ENCODE results near the gene SPTBN4.

Gene SPTBN4

DNA sequence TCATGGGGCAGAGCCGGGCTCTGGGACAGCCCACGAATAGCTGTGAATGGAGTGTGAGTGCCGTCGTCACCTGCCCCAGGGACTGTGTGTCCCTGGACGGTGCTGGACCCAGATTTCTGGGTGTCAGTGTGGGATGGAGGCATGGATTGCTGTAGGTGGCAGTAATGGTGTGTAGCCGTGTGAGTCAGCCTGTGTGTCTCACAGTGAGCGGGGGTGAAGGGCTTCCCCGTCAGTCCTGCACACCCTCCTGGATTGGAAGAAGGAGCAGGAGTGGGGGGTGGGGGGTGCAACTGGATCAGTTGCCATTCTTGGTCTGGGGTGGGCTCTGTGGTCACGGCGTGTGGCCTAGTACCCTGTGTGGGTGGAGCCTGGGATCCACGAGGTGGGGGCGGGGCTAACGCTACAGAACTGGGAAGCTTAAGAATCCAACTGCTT, 127.9 kb downstream of the SPTBN4 start (continued):
- TF ChIP-seq ZNF645 (tag by site-specific recombination; IDR thresholded peaks at IDR 0.05) (no peak), ZNF624 (tag by site-specific recombination; IDR thresholded peaks at IDR 0.05) (no peak), HOXA7 (CRISPR knock-in tag; IDR thresholded peaks at IDR 0.05; ENCODE audit: borderline replicate concordance) (no peak), BCL6B (tag by site-specific recombination; IDR thresholded peaks at IDR 0.05) (no peak), ZBTB1 (tag by site-specific recombination; IDR thresholded peaks at IDR 0.05) (no peak)
- TF ChIP-seq, protein P1, sequence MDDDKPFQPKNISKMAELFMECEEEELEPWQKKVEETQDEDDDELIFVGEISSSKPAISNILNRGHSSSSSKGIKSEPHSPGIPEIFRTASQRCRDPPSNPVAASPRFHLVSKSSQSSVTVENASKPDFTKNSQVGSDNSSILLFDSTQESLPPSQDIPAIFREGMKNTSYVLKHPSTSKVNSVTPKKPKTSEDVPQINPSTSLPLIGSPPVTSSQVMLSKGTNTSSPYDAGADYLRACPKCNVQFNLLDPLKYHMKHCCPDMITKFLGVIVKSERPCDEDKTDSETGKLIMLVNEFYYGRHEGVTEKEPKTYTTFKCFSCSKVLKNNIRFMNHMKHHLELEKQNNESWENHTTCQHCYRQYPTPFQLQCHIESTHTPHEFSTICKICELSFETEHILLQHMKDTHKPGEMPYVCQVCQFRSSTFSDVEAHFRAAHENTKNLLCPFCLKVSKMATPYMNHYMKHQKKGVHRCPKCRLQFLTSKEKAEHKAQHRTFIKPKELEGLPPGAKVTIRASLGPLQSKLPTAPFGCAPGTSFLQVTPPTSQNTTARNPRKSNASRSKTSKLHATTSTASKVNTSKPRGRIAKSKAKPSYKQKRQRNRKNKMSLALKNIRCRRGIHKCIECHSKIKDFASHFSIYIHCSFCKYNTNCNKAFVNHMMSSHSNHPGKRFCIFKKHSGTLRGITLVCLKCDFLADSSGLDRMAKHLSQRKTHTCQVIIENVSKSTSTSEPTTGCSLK (tag by site-specific recombination; IDR thresholded peaks at IDR 0.05), result no peak
- TF ChIP-seq, protein P2, sequence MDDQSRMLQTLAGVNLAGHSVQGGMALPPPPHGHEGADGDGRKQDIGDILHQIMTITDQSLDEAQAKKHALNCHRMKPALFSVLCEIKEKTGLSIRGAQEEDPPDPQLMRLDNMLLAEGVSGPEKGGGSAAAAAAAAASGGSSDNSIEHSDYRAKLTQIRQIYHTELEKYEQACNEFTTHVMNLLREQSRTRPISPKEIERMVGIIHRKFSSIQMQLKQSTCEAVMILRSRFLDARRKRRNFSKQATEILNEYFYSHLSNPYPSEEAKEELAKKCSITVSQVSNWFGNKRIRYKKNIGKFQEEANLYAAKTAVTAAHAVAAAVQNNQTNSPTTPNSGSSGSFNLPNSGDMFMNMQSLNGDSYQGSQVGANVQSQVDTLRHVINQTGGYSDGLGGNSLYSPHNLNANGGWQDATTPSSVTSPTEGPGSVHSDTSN (CRISPR knock-in tag; IDR thresholded peaks at IDR 0.05), result no peak

DNA sequence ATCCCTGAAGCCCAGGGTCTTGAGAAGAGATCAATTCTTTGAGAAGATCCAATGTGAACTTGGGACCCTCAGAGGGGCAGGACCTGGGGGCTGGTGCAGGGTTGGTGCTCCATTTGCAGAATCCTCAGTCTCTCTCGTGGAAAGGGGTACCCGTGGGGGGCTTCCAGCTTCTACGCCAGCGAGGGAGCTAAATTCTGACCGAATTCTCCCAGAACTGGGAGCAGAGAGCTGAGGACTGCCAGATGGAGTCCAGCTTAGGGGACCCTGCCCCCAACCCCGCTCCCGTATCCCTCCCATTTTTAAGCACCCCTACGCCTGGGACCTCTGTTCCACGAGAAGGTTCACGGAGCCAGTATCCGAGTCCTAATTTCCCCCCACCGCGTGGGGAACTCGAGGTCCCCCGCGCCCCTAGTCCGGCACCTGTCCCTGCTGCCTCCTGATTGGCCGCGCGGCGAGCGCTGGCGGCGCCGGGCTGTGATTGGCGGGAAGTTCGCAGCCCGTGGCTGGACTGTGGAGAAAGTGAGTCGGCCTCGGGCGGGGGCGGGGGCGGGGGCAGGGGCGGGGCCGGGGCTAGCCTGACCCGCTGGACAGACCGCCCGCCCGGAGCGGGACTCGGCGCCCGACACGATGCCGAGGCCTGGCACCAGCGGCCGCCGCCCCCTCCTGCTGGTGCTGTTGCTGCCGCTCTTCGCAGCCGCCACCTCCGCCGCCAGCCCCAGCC, 130.0 kb downstream of the SPTBN4 start:
- Histone ChIP-seq H3K4me1 (ENCODE audit: control insufficient read depth, insufficient read depth, low read length) (peaks cover 42% of the 10 kb centered on the region), H3K27ac (ENCODE audit: extremely low read depth, low read depth, low read length) (no peak overlapping the region), H3K36me3 (ENCODE audit: control insufficient read depth in 2 of 2, insufficient read depth in 1 of 2, low read length in 2 of 2) (no peaks in the 10 kb centered on the region; a peak in 1 of 3 replicates), H3K9me3 (ENCODE audit: control insufficient read depth, insufficient read depth, low read depth, low read length) (no peaks in the 10 kb centered on the region), H3K4me3 (ENCODE audit: low read depth, low read length) (no peak overlapping the region)
- CTCF ChIA-PET, result interaction anchor here (0.7 to 20.7 kb wide), 12 partner anchors 8 to 181 kb away, joined by 3 to 470 read pairs (median 18); partner anchors contain the start of gene BLVRB
- POLR2A ChIA-PET, result interaction anchor here (0.9 to 1.2 kb wide), 2 partner anchors 26 to 47 kb away, joined by 4 to 6 read pairs; no protein-coding TSS in a partner anchor
- TF ChIP-seq ZBTB48 (tag by site-specific recombination; IDR thresholded peaks at IDR 0.05) (peak; percentile 35; the same call in 1 of the 2 replicates), SALL2 (tag by site-specific recombination; IDR thresholded peaks at IDR 0.05; ENCODE audit: borderline replicate concordance) (no peak), IKZF3 (tag by site-specific recombination; IDR thresholded peaks at IDR 0.05) (no peak), ZNF292 (tag by site-specific recombination; IDR thresholded peaks at IDR 0.05; ENCODE audit: borderline replicate concordance, low read depth) (no peak), ZNF132 (tag by site-specific recombination; IDR thresholded peaks at IDR 0.05; ENCODE audit: borderline replicate concordance) (no peak), ZNF214 (tag by site-specific recombination; IDR thresholded peaks at IDR 0.05; ENCODE audit: borderline replicate concordance) (no peak), SETDB1 (IDR thresholded peaks at IDR 0.05; ENCODE audit: insufficient read length, low read length) (no peak), ZBTB20 (tag by site-specific recombination; IDR thresholded peaks at IDR 0.05) (no peak), ZXDB (tag by site-specific recombination; IDR thresholded peaks at IDR 0.05) (no peak), ZSCAN16 (tag by site-specific recombination; IDR thresholded peaks at IDR 0.05) (no peak), ZNF404 (tag by site-specific recombination; IDR thresholded peaks at IDR 0.05) (no peak), YY2 (tag by site-specific recombination; IDR thresholded peaks at IDR 0.05) (no peak), HOXC10 (CRISPR knock-in tag; IDR thresholded peaks at IDR 0.05) (no peak), ZNF121 (tag by site-specific recombination; IDR thresholded peaks at IDR 0.05) (no peak), KLF17 (tag by site-specific recombination; IDR thresholded peaks at IDR 0.05) (no peak), ZNF677 (tag by site-specific recombination; IDR thresholded peaks at IDR 0.05) (no peak), ZFHX2 (tag by site-specific recombination; conservative IDR thresholded peaks at IDR 0.05) (no peak), ZNF792 (tag by site-specific recombination; IDR thresholded peaks at IDR 0.05) (no peak), ZBTB21 (tag by site-specific recombination; IDR thresholded peaks at IDR 0.05) (0 out of 2 replicates have a peak, but pooled peaks have one; percentile 9), ZSCAN5A (tag by site-specific recombination; IDR thresholded peaks at IDR 0.05) (no peak)

All from HEK293 (cell line).